WERI-Rb-1 (cell line): ENCODE measurements around the gene ZCCHC2.

Experiments
- DNase-seq: peaks from one replicate; pipeline ENCODE4 v3.0.0-alpha.2; 2020
- H3K27ac ChIP-seq: fragments of 250-450 bp; sonication (Bioruptor Pico); 2 replicates; pipeline ENCODE4 v1.5.1; 2020; ENCODE audit warnings: mild to moderate bottlenecking, moderate library complexity
- H3K27me3 ChIP-seq: fragments of 250-450 bp; sonication (Bioruptor Pico); 2 replicates; pipeline ENCODE4 v1.5.1; 2021; ENCODE audit warnings: mild to moderate bottlenecking, low read depth, moderate library complexity; ENCODE audit not compliant: insufficient read depth, severe bottlenecking
- H3K36me3 ChIP-seq: fragments of 250-450 bp; sonication (Bioruptor Pico); 2 replicates; pipeline ENCODE4 v1.5.1; 2020; ENCODE audit warnings: mild to moderate bottlenecking, moderate library complexity
- H3K4me3 ChIP-seq: 2 replicates; pipeline ENCODE4 v1.5.1; 2011; ENCODE audit warnings: low read depth, mild to moderate bottlenecking, control low read depth, low read length
- H3K9me3 ChIP-seq: fragments of 250-450 bp; sonication (Bioruptor Pico); 2 replicates; pipeline ENCODE4 v1.5.1; 2021; ENCODE audit warnings: mild to moderate bottlenecking, moderate library complexity; ENCODE audit not compliant: severe bottlenecking
- CTCF ChIP-seq: IDR thresholded peaks from 2 replicates; pipeline ENCODE4 v1.5.1; 2011; ENCODE audit warnings: low read depth, mild to moderate bottlenecking, control low read depth, inconsistent platforms, low read length

The ZCCHC2 gene

GRCh38 chr18:62522504-62523254 lies at the start of gene ZCCHC2:
ZCCHC2 (plus strand) TSS chr18:62523025; CDS start chr18:62523425, 400 bp downstream.
- TF ChIP-seq CTCF, result no peak
- Histone ChIP-seq H3K9me3 (no peaks in the 10 kb centered on the region), H3K36me3 (peaks cover 5% of the 10 kb centered on the region), H3K4me3 (peak within 1 kb of the TSS; percentile 74), H3K27ac (peak within 1 kb of the TSS; percentile 82), H3K27me3 (no peaks in the 10 kb centered on the region)
- DNase-seq, result peak; percentile 99

- Histone ChIP-seq H3K27me3 (no peaks in the 10 kb centered on the region), H3K27ac (no peak overlapping the region), H3K9me3 (peaks cover 12% of the 10 kb centered on the region), H3K36me3 (no peaks in the 10 kb centered on the region), H3K4me3 (no peak overlapping the region)
- no peak for DNase-seq
- TF ChIP-seq CTCF, result no peak
These were observed 43.3 kb upstream of the ZCCHC2 start for GRCh38 chr18:62479574-62479973.

GRCh38 chr18:62480927-62481326 lies 41.9 kb upstream of the ZCCHC2 start:
- TF ChIP-seq CTCF, result no peak
- no peak overlapping the region for H3K27ac ChIP-seq
- H3K9me3 ChIP-seq, result peaks cover 12% of the 10 kb centered on the region
- H3K27me3 ChIP-seq, result no peaks in the 10 kb centered on the region
- H3K4me3 ChIP-seq, result no peak overlapping the region
- no peak for DNase-seq
- H3K36me3 ChIP-seq, result no peaks in the 10 kb centered on the region

- no peak overlapping the region for H3K27ac ChIP-seq
- no peaks in the 10 kb centered on the region for H3K36me3 ChIP-seq
- no peak for DNase-seq
- no peak for TF ChIP-seq CTCF
- peaks cover 12% of the 10 kb centered on the region for H3K9me3 ChIP-seq
- H3K4me3 ChIP-seq, result no peak overlapping the region
- no peaks in the 10 kb centered on the region for H3K27me3 ChIP-seq
These were observed 37.9 kb upstream of the ZCCHC2 start for GRCh38 chr18:62484941-62485340.

GRCh38 chr18:62485684-62486083 lies 37.1 kb upstream of the ZCCHC2 start:
- Histone ChIP-seq H3K27ac (no peak overlapping the region), H3K27me3 (no peaks in the 10 kb centered on the region)
- DNase-seq, result no peak

More at GRCh38 chr18:62485684-62486083, 37.1 kb upstream of the ZCCHC2 start:
- TF ChIP-seq CTCF, result no peak
- Histone ChIP-seq H3K9me3 (peaks cover 10% of the 10 kb centered on the region), H3K36me3 (no peaks in the 10 kb centered on the region), H3K4me3 (no peak overlapping the region)
